HPDE6-E6E7 (cell line): ENCODE measurements around the gene S1PR4.
A peak's percentile ranks its signal among the peaks of the same experiment; 100 is the strongest.
"Not testable (repeated sequence)": the region's sequence is repeated elsewhere in the genome, so short reads cannot be mapped to it uniquely, and the experiment has no call there.

Experiments
- DNase-seq: peaks from one replicate; pipeline ENCODE4 v3.0.0; 2011; ENCODE audit warnings: missing footprints; ENCODE audit errors: extremely low spot score

Gene S1PR4

GRCh38 chr19:3152419-3152780 lies 26.2 kb upstream of the S1PR4 start:
- DNase-seq, result no peak

GRCh38 chr19:3153286-3154230 lies 25.0 kb upstream of the S1PR4 start:
- no peak for DNase-seq

DNA sequence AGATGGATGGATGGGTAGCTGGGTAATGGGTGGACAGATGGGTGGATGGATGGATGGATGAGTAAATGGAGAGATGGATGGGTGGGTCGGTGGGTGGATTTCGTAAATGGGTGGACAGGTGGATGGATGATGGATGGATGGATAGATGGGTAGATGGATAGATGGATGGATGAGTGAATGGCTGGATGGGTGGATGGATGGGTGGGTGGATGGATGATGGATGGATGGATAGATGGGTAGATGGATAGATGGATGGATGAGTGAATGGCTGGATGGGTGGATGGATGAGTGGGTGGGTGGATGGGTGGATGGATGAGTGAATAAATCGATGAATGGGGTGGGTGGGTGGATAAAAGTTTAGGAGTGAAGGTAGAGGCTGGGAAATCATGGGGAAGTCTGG lies 24.1 kb upstream of the S1PR4 start:
- DNase-seq, result not testable (repeated sequence)

DNA sequence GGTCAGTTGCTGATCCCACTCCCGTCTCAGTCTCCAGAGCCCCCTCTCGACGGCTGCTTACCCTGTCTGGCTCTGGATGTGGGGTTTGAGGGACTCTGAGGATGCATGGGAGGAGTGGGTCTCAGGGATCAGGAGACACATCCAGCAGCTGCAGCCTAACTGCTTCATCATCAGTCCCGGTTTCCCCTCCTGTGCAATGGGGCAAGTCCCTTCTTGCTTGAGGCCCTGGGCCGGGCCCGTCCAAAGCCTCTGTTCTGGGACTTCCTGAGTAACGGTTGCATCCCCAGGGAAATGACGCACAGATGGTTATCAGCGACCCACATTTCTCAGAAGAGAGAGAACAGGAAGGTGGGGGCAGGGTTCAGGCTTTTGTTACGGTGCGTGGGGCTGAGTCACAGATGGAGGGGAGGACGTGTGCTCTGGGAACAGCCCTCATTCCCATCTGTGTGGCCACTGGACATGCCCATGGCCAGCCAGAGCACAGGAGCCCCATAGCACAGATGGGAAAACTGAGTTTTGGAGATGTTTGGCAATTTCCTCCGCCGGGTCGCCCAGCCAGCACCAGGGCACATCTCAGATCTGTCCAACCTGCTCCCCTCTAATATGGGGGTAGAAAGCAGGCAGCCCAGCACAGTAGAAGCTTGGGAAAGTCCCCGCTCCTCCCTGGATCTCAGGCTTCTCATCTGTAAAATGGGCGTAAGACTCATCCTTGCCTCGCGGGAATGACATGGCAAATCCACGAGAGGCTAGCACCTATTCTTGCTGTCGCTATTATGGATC lies 23.4 kb upstream of the S1PR4 start:
- DNase-seq, result peak; percentile 99

- DNase-seq, result no peak
Observed at GRCh38 chr19:3157096-3157845, 21.3 kb upstream of the S1PR4 start.

DNA sequence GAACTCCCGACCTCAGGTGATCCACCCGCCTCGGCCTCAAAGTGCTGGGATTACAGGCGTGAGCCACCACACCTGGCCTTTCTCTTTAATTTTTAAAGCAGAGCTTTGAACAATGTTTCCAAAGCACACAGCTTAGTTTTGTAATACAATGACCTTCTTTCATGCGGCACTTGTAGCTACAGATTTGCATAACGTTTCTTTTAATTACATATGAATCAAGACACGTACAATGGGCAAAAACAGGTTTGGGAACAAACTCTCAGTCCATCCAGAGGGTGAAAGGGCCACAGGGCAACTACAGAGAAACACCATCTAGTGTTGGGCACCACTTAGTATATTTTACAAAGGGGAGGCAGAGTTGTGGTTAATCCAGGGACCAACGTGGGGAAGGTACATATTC lies 19.0 kb upstream of the S1PR4 start:
- DNase-seq, result no peak

DNA sequence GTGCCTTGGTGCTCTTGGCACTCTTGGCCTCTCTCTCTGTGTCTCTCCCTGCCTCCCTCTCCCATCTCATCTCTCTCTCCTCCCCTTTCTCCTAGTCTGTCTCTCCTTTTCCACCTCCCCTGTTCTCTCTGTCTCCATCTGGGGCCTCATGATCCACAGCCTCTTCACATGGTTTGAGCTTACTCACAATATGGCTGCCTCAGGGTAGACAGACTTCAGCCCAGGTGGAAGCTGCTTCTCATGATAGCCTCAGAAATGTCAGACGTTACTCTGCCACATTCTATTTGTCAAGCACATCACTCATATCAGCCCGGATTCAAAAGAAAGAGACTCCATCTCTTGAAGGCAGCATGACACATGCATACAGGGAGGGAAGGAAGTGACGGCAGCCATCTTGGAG lies 18.4 kb upstream of the S1PR4 start:
- no peak for DNase-seq

- peak; percentile 71 for DNase-seq
Observed at GRCh38 chr19:3161453-3161852, 17.1 kb upstream of the S1PR4 start.

DNA sequence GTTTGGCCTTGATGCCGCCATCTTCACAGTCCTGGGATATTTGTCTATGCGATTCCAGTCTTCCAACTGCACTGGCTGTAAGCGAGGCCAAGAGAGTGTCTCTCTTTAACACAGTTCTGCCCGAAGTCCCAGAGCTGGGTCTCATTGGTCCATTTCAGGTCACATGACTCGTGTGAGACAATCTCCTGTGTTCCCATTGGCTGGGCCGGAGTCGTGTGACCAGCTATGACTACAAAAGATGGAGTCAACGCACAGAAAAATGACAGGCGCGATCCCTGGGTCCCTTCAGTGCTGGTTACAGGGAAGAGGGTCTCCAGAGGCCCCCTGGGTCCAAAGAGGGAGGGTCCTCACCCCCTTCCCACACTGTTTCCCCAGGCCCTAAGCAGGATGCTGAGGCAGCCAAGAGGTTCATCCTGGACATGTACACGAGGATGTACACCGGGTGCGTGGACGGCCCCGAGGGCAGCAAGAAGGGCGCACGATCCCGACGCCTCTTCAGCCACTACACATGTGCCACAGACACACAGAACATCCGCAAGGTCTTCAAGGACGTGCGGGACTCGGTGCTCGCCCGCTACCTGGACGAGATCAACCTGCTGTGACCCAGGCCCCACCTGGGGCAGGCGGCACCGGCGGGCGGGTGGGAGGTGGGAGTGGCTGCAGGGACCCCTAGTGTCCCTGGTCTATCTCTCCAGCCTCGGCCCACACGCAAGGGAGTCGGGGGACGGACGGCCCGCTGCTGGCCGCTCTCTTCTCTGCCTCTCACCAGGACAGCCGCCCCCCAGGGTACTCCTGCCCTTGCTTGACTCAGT lies 15.9 kb upstream of the S1PR4 start:
- no peak for DNase-seq

GRCh38 chr19:3163230-3163886 lies 15.2 kb upstream of the S1PR4 start:
- peak; percentile 56 for DNase-seq

GRCh38 chr19:3163943-3164342 lies 14.6 kb upstream of the S1PR4 start:
- no peak for DNase-seq

GRCh38 chr19:3167533-3168272 lies 10.9 kb upstream of the S1PR4 start:
- no peak for DNase-seq

DNA sequence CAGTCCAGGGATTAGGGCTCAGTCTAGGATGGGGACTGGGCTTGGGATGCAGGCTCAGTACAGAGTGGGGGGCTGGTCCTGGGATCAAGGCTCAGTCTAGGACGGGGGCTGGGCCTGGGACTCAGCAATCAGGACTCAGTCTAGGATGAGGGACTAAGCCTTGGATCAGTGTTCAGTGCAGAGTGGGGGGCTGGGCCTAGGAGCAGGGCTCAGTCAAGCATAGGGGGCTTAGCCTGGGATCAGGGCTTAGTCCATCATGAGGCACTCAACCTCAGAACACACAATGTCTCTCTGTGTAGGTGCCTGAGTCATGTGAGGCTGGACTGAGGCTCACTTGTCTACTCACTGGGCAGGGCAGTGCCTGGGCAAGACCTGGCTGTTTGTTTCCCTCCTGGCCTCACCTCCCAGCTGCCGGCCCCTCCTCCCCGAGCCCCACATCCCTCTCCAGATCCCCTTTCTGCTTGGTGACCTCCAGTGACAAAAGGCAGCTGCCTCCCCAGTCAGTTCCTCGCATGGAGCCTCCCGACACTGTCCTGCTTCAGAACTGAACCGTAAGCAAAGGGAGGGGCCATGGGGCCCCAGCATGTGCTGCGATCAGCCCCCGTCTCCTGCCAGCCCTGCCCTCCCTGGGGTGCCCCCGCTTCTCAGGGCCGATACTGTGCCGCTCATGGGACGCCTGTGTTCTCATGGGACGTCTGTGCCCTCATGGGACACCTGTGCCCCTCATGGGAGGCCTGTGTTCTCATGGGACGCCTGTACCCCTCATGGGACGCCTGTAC lies 6.5 kb upstream of the S1PR4 start:
- DNase-seq, result peak; percentile 49

DNA sequence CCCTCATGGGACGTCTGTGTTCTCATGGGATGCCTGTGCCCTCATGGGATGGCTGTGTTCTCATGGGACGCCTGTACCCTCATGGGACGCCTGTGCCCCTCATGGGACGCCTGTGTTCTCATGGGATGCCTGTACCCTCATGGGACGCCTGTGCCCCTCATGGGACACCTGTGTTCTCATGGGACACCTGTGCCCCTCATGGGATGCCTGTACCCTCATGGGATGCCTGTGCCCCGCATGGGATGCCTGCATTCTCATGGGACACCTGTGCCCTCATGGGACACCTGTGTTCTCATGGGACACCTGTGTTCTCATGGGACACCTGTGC lies 5.9 kb upstream of the S1PR4 start:
- DNase-seq, result not testable (repeated sequence)

- no peak for DNase-seq
Observed at GRCh38 chr19:3175781-3176714, 2.5 kb upstream of the S1PR4 start.

GRCh38 chr19:3176715-3177501 lies 1.7 kb upstream of the S1PR4 start:
- DNase-seq, result peak; percentile 96

GRCh38 chr19:3178973-3179738 lies 587 bp downstream of the S1PR4 start:
- no peak for DNase-seq
